SK-N-SH (cell line): Measurements from ENCODE around the gene PDE6A. TPM values are rescaled to one million over a fixed set of nuclear protein-coding genes. Genes with fewer than 3 reads are reported as not detected.

Experiments
- CTCF ChIA-PET: fragments of 300-600, 350-600 bp; formaldehyde crosslinking; extraction: SDS; loops from one replicate; lab custom pipeline; 2021; lab: Yijun Ruan, JAX
- POLR2A ChIA-PET: fragments of 350-600 bp; sonication (Branson Sonifier 250); formaldehyde crosslinking; extraction: SDS; loops from one replicate; lab custom pipeline; 2020; ENCODE audit warnings: antibody characterized with exemption, inconsistent platforms; lab: Yijun Ruan, JAX
- DNase-seq: peaks from one replicate; pipeline ENCODE4 v3.0.0; 2012
- H2AFZ ChIP-seq: fragments of 200-600 bp; sonication (generic); 2 replicates; pipeline ENCODE4 v1.8.1; 2016; ENCODE audit warnings: antibody characterized with exemption, mild to moderate bottlenecking, low read depth
- H3F3A ChIP-seq: fragments of 200-600 bp; sonication (generic); replicated peaks from 2 replicates; pipeline ENCODE3; 2016; ENCODE audit warnings: antibody characterized with exemption, mild to moderate bottlenecking; ENCODE audit not compliant: insufficient read depth
- H3K27ac ChIP-seq, 2 experiments: fragments of 200-500 bp in 1 of 2; fragments of 200-600 bp in 1 of 2; sonication (Bioruptor generic) in 1 of 2; sonication (generic), shearing (Covaris generic) in 1 of 2; 2 replicates each; pipeline versions ENCODE4 v1.5.1 to v1.6.1; 2014 to 2016; ENCODE audit warnings: low read depth in 2 of 2, inconsistent platforms in 1 of 2, low read length in 1 of 2, mild to moderate bottlenecking in 1 of 2, mixed read lengths in 1 of 2
- H3K27me3 ChIP-seq: fragments of 200-600 bp; sonication (generic), shearing (Covaris generic); 2 replicates; pipeline ENCODE4 v1.6.1; 2016; ENCODE audit warnings: mixed run types; ENCODE audit not compliant: insufficient read depth
- H3K36me3 ChIP-seq, 2 experiments: fragments of 200-500 bp in 1 of 2; fragments of 200-600 bp in 1 of 2; sonication (Bioruptor generic) in 1 of 2; sonication (generic) in 1 of 2; replicated peaks in 1 of 2; 2 replicates each; pipeline versions ENCODE3 to v1.5.1; 2014 to 2016; ENCODE audit warnings: low read length in 1 of 2, mild to moderate bottlenecking in 1 of 2; ENCODE audit not compliant: insufficient read depth in 2 of 2, control insufficient read depth in 1 of 2
- H3K4me1 ChIP-seq, 2 experiments: fragments of 200-500 bp in 1 of 2; fragments of 200-600 bp in 1 of 2; sonication (Bioruptor generic) in 1 of 2; sonication (generic), shearing (Covaris generic) in 1 of 2; 2 replicates each; pipeline versions ENCODE4 v1.5.1 to v1.6.1; 2014 to 2016; ENCODE audit warnings: low read depth in 1 of 2, low read length in 1 of 2, mixed run types in 1 of 2; ENCODE audit not compliant: insufficient read depth in 2 of 2, control insufficient read depth in 1 of 2
- H3K4me2 ChIP-seq: fragments of 200-600 bp; sonication (generic), shearing (Covaris generic); 2 replicates; pipeline ENCODE4 v1.6.1; 2017; ENCODE audit warnings: mixed run types
- H3K4me3 ChIP-seq, 2 experiments: fragments of 200-500 bp in 1 of 2; fragments of 200-600 bp in 1 of 2; sonication (Bioruptor generic) in 1 of 2; sonication (generic), shearing (Covaris generic) in 1 of 2; 2 replicates each; pipeline versions ENCODE4 v1.5.1 to v1.8.1; 2014 to 2016; ENCODE audit warnings: low read depth in 2 of 2, inconsistent platforms in 1 of 2, low read length in 1 of 2, mild to moderate bottlenecking in 1 of 2, mixed read lengths in 1 of 2, moderate library complexity in 1 of 2
- H3K79me2 ChIP-seq: fragments of 200-600 bp; sonication (generic); 2 replicates; pipeline ENCODE4 v1.8.1; 2017; ENCODE audit warnings: mild to moderate bottlenecking; ENCODE audit not compliant: insufficient read depth
- H3K9ac ChIP-seq: fragments of 200-600 bp; sonication (generic); 2 replicates; pipeline ENCODE4 v1.6.1; 2017; ENCODE audit warnings: mixed run types
- H3K9me2 ChIP-seq: fragments of 200-600 bp; sonication (generic); 2 replicates; pipeline ENCODE4 v1.6.1; 2017; ENCODE audit warnings: mixed run types
- H3K9me3 ChIP-seq: fragments of 200-600 bp; sonication (generic); 2 replicates; pipeline ENCODE4 v1.6.1; 2017; ENCODE audit warnings: mixed run types, mild to moderate bottlenecking, moderate library complexity
- H4K20me1 ChIP-seq: fragments of 200-600 bp; sonication (generic); 2 replicates; pipeline ENCODE4 v1.6.1; 2017; ENCODE audit warnings: mild to moderate bottlenecking, mixed run types; ENCODE audit not compliant: insufficient read depth
- CHD2 ChIP-seq: fragments of 150-350 bp; IDR thresholded peaks from 2 replicates; pipeline ENCODE4 v1.6.1; 2018; ENCODE audit warnings: low read length; ENCODE audit not compliant: partially characterized antibody
- ELF1 ChIP-seq: IDR thresholded peaks from 2 replicates; pipeline ENCODE4 v1.4.0; 2012
- EZH2phosphoT487 ChIP-seq: fragments of 200-600 bp; sonication (generic); IDR thresholded peaks from 2 replicates; pipeline ENCODE4 v1.6.1; 2017; ENCODE audit warnings: low read depth, mixed run types, mild to moderate bottlenecking, antibody characterized with exemption, moderate library complexity, borderline replicate concordance
- FOXJ3 ChIP-seq: sonication (generic); formaldehyde crosslinking; IDR thresholded peaks from 2 replicates; pipeline ENCODE4 v1.5.1; 2020; ENCODE audit warnings: mild to moderate bottlenecking, missing genetic modification reagents
- FOXM1 ChIP-seq: IDR thresholded peaks from 2 replicates; pipeline ENCODE4 v1.4.0; 2012; ENCODE audit warnings: low read depth, mild to moderate bottlenecking
- GABPA ChIP-seq: IDR thresholded peaks from 2 replicates; pipeline ENCODE4 v1.4.0; 2012; ENCODE audit warnings: low read depth, mild to moderate bottlenecking
- GATA2 ChIP-seq: sonication (generic); formaldehyde crosslinking; IDR thresholded peaks from 2 replicates; pipeline ENCODE4 v1.5.0; 2020; ENCODE audit warnings: mild to moderate bottlenecking, missing genetic modification reagents
- JUND ChIP-seq: IDR thresholded peaks from 2 replicates; pipeline ENCODE4 v1.4.0; 2012
- MEF2A ChIP-seq: IDR thresholded peaks from 2 replicates; pipeline ENCODE4 v1.4.0; 2012; ENCODE audit warnings: low read depth, borderline replicate concordance
- MXI1 ChIP-seq: IDR thresholded peaks from 2 replicates; pipeline ENCODE4 v1.6.1; 2012; ENCODE audit warnings: mild to moderate bottlenecking, low read depth, low read length, improper control_type of control experiment
- NFIC ChIP-seq: IDR thresholded peaks from 2 replicates; pipeline ENCODE4 v1.4.0; 2012; ENCODE audit warnings: borderline replicate concordance
- NRF1 ChIP-seq: IDR thresholded peaks from 2 replicates; pipeline ENCODE4 v1.6.1; 2012; ENCODE audit warnings: low read depth, mild to moderate bottlenecking, low read length
- RCOR1 ChIP-seq: fragments of 150-350 bp; IDR thresholded peaks from 2 replicates; pipeline ENCODE4 v1.6.1; 2017; ENCODE audit warnings: antibody characterized with exemption, low read length
- RXRA ChIP-seq: IDR thresholded peaks from 2 replicates; pipeline ENCODE4 v1.4.0; 2012; ENCODE audit warnings: low read depth, mild to moderate bottlenecking, borderline replicate concordance
- SIN3A ChIP-seq: IDR thresholded peaks from 2 replicates; pipeline ENCODE4 v1.6.1; 2012; ENCODE audit warnings: low read depth, mild to moderate bottlenecking, low read length, moderate library complexity, borderline replicate concordance
- SMC3 ChIP-seq: IDR thresholded peaks from 2 replicates; pipeline ENCODE4 v1.6.1; 2012; ENCODE audit warnings: low read depth, low read length, improper control_type of control experiment
- TAF1 ChIP-seq: IDR thresholded peaks from 2 replicates; pipeline ENCODE4 v1.6.1; 2012; ENCODE audit warnings: low read depth, mild to moderate bottlenecking, low read length, moderate library complexity, borderline replicate concordance
- TCF12 ChIP-seq: IDR thresholded peaks from 2 replicates; pipeline ENCODE4 v1.4.0; 2012
- TEAD4 ChIP-seq: IDR thresholded peaks from 2 replicates; pipeline ENCODE4 v1.4.0; 2012; ENCODE audit warnings: mild to moderate bottlenecking, borderline replicate concordance; ENCODE audit not compliant: insufficient read depth
- USF1 ChIP-seq: IDR thresholded peaks from 2 replicates; pipeline ENCODE4 v1.4.0; 2012; ENCODE audit warnings: low read depth, borderline replicate concordance
- USF2 ChIP-seq: fragments of 150-350 bp; IDR thresholded peaks from 2 replicates; pipeline ENCODE4 v1.6.1; 2017; ENCODE audit warnings: antibody characterized with exemption, low read length, low read depth, borderline replicate concordance
- YY1 ChIP-seq: IDR thresholded peaks from 2 replicates; pipeline ENCODE4 v1.4.0; 2012; ENCODE audit warnings: low read depth, mild to moderate bottlenecking
- WGBS: methylation state at CpG from one replicate; pipeline ENCODE4 v1.1.6; 2017; ENCODE audit warnings: low lambda C conversion rate; 5-methylcytosine and 5-hydroxymethylcytosine counted together
- polyA plus RNA-seq, 3 experiments: library from polyadenylated mRNA; depleted of rRNA; stranded (reverse); fragments of >200 nt; gene quantifications; 2 replicates each; pipeline ENCODE4 v1.2.3, GENCODE V29; 2012
- TF ChIP-seq, protein P1 (sequence below): IDR thresholded peaks from 2 replicates; pipeline ENCODE4; 2012
- TF ChIP-seq, protein P2 (sequence below): IDR thresholded peaks from 2 replicates; pipeline ENCODE4 v1.4.0; 2012; ENCODE audit warnings: low read depth, borderline replicate concordance

The PDE6A gene
- polyA plus RNA-seq, 1 of the 3 experiments (the other 2 are of a cell fraction): 0.05 TPM

DNA sequence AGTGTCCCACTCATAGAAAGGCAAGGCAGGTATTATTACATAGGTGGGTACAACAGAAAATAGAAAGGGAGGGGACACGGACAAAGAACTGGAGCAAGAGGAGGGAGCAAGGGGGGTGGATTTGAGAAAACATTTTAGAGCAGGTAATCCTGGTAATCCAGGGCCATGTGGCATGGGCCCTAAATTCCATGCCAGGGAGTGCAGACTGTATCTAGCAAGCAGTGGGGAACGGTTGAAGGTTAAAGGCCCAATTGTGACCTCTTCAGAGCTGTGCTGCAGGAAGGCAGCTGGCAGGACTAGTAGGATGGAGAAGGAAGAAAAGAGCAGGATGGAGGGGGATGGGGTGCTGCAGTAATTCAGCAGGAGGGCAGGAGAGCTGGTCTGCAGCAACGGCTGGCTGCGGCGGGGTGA lies 75.2 kb downstream of the PDE6A start:
- no peaks in the 10 kb centered on the region for H3K36me3 ChIP-seq
- no peak overlapping the region for H3K4me2 ChIP-seq
- WGBS: 90% methylated on average over 5 of the region's 5 CpGs
- no peaks in the 10 kb centered on the region for H3K4me1 ChIP-seq
- TF ChIP-seq FOXJ3 (CRISPR knock-in tag) (no peak), SIN3A (no peak), GABPA (no peak), GATA2 (no peak), YY1 (no peak), EZH2phosphoT487 (no peak), MEF2A (no peak), SMC3 (no peak), FOXM1 (no peak)
- TF ChIP-seq, protein P1, sequence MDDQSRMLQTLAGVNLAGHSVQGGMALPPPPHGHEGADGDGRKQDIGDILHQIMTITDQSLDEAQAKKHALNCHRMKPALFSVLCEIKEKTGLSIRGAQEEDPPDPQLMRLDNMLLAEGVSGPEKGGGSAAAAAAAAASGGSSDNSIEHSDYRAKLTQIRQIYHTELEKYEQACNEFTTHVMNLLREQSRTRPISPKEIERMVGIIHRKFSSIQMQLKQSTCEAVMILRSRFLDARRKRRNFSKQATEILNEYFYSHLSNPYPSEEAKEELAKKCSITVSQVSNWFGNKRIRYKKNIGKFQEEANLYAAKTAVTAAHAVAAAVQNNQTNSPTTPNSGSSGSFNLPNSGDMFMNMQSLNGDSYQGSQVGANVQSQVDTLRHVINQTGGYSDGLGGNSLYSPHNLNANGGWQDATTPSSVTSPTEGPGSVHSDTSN: no peak
- no peak for DNase-seq
- no peaks in the 10 kb centered on the region for H3K79me2 ChIP-seq
- no peak overlapping the region for H3K27ac ChIP-seq
- no peak overlapping the region for H3K4me3 ChIP-seq
- H3K9me3 ChIP-seq: no peaks in the 10 kb centered on the region
- POLR2A ChIA-PET: no interaction called here
- H3K9me2 ChIP-seq: no peaks in the 10 kb centered on the region
- no peak overlapping the region for H3K9ac ChIP-seq
- H3F3A ChIP-seq: no peaks in the 10 kb centered on the region
- no peaks in the 10 kb centered on the region for H4K20me1 ChIP-seq
- no peaks in the 10 kb centered on the region; the same call in 1 of the 2 replicates for H3K27me3 ChIP-seq
- CTCF ChIA-PET: interaction anchor here (1.1 to 4.9 kb wide), 3 partner anchors 17 to 34 kb away, joined by 3 to 29 read pairs (median 8); no protein-coding TSS in a partner anchor
- H2AFZ ChIP-seq: no peak overlapping the region

DNA sequence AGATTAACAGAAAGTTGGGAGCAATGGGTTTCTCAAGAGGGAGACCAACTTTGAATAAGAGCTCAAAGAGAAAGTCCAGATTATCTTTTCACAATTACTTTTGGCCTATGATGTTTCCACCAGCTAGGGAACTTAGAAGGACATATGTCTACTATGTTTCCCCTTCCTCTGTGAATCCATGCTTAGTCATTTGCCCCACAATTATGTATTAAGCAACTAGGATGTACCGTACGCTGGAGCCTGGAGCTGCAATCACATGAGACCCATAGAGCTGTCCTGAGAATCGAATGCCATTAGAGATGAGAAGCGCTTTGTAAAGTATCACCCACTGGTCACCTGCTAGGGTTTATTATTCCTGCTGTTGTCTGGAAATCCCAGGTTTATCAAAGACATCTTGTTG lies 78.8 kb downstream of the PDE6A start:
- Histone ChIP-seq H3K79me2 (no peaks in the 10 kb centered on the region), H4K20me1 (no peaks in the 10 kb centered on the region), H3K27me3 (no peaks in the 10 kb centered on the region), H3K9me2 (no peaks in the 10 kb centered on the region), H3K4me3 (no peak overlapping the region), H3K27ac (no peak overlapping the region), H3K36me3 (no peaks in the 10 kb centered on the region), H3K9me3 (no peaks in the 10 kb centered on the region), H3F3A (no peaks in the 10 kb centered on the region), H2AFZ (no peak overlapping the region), H3K9ac (no peak overlapping the region), H3K4me1 (no peaks in the 10 kb centered on the region), H3K4me2 (no peak overlapping the region)
- no peak for DNase-seq
- 96% methylated on average over 4 of the region's 4 CpGs for WGBS
- POLR2A ChIA-PET: no interaction called here
- CTCF ChIA-PET: interaction anchor here (1.1 to 5.2 kb wide), 4 partner anchors 11 to 32 kb away, joined by 3 to 26 read pairs (median 6); no protein-coding TSS in a partner anchor
- TF ChIP-seq ELF1 (no peak), TAF1 (no peak), NRF1 (no peak), MXI1 (no peak), TCF12 (no peak), USF2 (no peak), TEAD4 (no peak), JUND (no peak), RCOR1 (no peak), MEF2A (no peak), FOXM1 (no peak), NFIC (no peak), RXRA (no peak), USF1 (no peak), CHD2 (no peak)
- TF ChIP-seq, protein P2, sequence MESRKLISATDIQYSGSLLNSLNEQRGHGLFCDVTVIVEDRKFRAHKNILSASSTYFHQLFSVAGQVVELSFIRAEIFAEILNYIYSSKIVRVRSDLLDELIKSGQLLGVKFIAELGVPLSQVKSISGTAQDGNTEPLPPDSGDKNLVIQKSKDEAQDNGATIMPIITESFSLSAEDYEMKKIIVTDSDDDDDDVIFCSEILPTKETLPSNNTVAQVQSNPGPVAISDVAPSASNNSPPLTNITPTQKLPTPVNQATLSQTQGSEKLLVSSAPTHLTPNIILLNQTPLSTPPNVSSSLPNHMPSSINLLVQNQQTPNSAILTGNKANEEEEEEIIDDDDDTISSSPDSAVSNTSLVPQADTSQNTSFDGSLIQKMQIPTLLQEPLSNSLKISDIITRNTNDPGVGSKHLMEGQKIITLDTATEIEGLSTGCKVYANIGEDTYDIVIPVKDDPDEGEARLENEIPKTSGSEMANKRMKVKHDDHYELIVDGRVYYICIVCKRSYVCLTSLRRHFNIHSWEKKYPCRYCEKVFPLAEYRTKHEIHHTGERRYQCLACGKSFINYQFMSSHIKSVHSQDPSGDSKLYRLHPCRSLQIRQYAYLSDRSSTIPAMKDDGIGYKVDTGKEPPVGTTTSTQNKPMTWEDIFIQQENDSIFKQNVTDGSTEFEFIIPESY: no peak
